ENCODE results near the gene SPON2.

DNA sequence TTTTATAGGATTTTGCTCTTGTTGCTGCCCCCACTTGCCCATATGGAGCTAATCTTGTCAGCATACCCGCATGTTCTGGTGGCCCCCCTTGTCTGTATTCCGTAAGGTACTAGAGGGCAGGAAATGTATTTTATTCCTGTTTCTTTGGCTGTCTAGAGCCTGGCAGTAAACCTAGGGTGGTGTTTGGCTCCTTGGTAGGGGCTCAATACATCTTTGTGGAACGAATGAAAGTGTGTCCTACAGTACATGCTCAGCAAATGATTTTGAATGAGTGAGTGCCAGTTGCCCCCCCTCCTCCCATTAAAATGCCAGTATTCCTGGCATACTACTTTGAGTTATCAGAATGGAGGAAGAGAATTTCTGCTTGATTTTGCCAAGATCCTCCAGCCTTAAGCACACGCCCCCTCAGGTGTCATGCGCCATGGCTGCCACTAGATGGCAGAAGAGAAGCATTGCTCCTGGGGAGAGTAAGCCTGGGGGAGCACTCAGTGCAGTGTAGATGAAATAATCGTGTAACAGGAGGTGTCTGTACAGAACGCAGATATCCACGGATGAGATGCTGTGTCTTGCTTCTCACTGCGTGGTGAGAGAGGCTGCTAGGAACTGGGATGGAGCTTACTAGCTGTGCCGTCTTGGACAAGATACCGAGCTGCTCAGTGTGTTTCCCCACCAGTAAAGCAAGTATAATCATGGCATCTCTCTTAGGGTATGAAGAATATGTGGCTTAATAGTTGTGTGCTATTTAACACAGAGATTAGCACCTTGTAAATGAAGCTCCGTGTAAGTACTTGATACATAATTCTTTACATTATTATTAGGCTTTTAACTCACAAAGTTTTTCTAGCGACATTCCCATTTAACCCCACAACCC lies 41.8 kb downstream of the SPON2 start:
- TF ChIP-seq POLR2A (IDR thresholded peaks at IDR 0.05; ENCODE audit: low read length) (no peak), GATA1 (IDR thresholded peaks at IDR 0.05; ENCODE audit: low read depth, low read length) (no peak)
